Stimulated activated CD8-positive, alpha-beta memory T cell treated with anti-CD3 and anti-CD28 coated beads, Interleukin-7, amount 100 ng/mL, for 48 hours (primary cell): ENCODE results near the gene TECTA.

Experiments used
- DNase-seq, 2 donors: peaks; one replicate each; pipeline ENCODE4 v3.0.0-alpha.2; 2020; ENCODE audit warnings: low read depth in 1 of 2; ENCODE audit errors: extremely low read depth in 1 of 2

The TECTA gene, protein sequence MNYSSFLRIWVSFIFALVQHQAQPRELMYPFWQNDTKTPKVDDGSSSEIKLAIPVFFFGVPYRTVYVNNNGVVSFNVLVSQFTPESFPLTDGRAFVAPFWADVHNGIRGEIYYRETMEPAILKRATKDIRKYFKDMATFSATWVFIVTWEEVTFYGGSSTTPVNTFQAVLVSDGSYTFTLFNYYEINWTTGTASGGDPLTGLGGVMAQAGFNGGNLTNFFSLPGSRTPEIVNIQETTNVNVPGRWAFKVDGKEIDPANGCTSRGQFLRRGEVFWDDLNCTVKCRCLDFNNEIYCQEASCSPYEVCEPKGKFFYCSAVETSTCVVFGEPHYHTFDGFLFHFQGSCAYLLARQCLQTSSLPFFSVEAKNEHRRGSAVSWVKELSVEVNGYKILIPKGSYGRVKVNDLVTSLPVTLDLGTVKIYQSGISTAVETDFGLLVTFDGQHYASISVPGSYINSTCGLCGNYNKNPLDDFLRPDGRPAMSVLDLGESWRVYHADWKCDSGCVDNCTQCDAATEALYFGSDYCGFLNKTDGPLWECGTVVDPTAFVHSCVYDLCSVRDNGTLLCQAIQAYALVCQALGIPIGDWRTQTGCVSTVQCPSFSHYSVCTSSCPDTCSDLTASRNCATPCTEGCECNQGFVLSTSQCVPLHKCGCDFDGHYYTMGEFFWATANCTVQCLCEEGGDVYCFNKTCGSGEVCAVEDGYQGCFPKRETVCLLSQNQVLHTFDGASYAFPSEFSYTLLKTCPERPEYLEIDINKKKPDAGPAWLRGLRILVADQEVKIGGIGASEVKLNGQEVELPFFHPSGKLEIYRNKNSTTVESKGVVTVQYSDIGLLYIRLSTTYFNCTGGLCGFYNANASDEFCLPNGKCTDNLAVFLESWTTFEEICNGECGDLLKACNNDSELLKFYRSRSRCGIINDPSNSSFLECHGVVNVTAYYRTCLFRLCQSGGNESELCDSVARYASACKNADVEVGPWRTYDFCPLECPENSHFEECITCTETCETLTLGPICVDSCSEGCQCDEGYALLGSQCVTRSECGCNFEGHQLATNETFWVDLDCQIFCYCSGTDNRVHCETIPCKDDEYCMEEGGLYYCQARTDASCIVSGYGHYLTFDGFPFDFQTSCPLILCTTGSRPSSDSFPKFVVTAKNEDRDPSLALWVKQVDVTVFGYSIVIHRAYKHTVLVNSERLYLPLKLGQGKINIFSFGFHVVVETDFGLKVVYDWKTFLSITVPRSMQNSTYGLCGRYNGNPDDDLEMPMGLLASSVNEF (N-terminal part only)

DNA sequence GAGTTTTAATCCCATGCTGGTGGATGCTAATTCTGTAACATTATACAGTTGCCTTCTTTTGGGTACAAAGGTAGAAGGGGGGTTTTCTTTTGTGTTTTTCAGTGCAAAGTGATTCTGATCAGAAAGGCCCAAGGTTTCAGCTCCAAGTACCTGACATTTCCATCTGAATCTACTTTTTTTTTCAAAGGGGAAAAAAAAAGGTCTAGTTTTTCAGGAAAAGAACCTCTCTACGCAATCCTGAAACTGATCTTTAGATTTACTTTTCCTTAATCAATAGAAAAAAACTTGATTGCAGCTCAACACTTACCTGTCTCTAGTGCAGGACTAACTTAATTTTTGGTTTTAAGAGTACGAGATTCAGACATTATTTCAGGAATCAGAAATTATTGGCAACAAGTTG is at the start of gene TECTA:
TECTA (plus strand) TSS at position 301 of the 400 bp plus-strand sequence. CDS start 1,423 bp downstream, outside the sequence.
- no peak for DNase-seq

DNA sequence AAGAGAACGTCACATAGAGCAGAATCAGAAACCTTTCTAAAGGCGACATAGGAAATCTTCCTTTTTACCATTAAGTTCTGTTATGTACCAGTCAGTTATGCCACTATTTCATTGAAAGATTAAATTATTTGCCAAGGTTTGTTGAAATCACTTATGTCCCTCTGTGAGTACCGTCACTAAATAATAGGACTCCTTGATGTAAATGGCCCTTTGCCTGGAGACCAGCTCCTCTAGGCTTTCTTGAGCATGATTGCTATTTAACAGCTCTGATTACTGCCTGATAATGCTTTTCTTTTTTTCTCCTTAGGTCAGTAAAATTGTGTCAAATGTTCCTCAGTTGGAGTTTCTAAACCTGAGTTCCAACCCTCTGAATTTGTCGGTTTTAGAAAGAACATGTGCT is 47.8 kb upstream of the TECTA start:
- no peak for DNase-seq

DNA sequence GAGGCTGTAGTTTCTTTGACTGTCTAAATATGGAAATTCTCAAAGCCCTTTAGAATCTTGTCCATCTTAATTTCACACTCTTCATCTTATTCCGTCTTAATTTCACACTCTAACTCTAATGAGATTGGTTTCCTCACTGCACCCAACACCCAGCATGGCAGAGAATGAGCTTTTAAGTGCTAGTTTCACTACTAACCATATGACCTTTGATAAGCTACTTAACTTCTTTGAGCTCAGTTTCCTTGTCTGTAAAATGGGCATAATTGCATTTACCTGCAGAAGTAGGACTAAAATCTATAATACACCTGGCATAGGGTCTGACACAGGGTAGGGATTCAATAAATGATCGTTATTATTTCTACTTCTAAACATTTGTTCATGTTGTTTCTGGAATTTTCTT is 46.8 kb upstream of the TECTA start:
- no peak for DNase-seq

DNA sequence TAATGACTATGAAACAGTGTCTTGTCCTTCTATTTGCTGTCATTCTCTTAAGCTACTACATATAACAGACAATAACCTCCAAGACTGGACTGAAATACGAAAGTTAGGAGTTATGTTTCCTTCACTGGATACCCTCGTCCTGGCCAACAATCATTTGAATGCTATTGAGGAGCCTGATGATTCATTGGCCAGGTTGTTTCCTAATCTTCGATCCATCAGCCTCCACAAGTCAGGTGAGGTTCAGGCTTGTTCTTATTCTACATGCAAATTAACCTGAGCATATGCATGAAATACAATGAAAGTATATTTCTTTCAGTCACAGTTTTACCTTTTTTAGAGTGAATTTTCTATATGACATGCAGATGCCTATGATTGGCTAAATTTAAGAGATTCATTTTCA is 46.0 kb upstream of the TECTA start:
- DNase-seq: no peak

DNA sequence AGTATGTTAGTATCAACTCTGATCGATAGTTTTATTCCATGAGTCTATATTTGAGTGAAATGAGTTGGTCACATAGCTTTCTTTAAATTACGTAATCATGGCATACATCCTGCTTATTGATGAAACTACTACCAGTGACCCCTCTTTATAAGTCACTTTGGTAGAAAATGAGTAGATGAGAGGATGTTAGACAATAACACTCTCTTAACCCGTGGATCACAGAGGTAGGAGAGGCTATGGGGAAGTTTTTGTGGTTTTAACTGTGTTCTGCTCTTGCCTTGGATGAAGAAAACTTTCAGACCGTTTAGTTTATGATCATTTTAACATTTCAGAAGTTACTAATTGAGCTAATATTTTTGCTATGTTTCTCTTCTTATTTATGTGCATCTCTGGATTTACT is 43.1 kb upstream of the TECTA start:
- DNase-seq: no peak

DNA sequence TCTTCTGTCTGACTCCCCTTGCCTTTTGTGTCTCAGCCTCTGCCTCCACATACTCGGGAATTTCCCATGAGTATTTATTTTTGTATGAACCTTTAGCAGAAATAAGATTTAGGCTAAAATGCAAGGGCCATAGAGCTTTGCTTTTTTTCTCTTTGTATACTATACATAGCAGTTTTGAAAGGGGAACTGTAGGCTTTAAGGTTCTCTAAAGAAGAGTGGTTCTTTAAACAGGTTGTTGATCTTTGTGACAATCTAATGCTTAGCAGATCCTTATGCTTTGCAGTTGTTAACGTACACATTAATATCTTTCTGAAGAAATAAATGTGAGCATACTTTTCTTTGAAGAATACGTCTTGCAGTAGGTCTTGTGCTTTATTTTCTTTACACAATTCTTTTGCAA is 42.1 kb upstream of the TECTA start:
- DNase-seq: no peak

- no peak for DNase-seq
Observed at GRCh38 chr11:121059605-121060004, 41.4 kb upstream of the TECTA start.

GRCh38 chr11:121063728-121064127 is 37.3 kb upstream of the TECTA start:
- DNase-seq: no peak

DNA sequence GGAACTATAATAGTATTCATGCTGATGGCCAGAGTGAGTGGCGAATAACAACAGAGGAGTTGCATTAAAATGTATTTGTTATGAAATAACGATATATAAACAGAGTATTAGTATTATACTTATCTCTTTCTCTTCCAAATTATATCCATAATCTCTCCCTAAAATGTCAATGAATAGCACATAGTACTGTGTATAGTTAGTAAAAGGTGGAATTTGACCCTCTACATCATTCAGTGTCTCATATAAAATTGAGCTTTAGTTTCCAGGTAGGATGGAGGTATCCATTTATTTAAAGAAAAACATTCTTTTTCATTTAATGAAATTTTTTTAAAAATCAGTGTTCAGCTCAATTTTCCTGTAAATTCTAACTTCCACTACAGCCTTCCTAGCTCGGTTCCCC is 34.4 kb upstream of the TECTA start:
- DNase-seq: no peak

DNA sequence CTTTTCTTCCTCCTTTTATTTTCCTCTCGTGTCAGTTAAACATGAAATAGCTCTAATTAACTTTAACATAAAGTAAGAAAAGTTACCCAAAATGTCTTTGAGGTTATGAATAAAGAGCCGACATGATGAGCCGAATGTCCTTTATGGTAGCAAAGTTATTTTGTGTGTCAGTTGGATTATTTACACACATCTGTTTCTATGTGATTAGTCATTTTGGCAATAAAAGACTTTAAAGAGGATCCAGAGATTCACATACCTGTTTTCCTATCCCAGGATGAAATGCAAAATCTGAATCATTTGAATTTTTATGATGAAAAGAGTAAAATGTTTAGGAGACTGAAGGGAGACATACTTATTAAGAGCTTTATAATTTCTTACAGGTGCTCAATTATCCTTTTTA is 34.0 kb upstream of the TECTA start:
- DNase-seq: no peak

DNA sequence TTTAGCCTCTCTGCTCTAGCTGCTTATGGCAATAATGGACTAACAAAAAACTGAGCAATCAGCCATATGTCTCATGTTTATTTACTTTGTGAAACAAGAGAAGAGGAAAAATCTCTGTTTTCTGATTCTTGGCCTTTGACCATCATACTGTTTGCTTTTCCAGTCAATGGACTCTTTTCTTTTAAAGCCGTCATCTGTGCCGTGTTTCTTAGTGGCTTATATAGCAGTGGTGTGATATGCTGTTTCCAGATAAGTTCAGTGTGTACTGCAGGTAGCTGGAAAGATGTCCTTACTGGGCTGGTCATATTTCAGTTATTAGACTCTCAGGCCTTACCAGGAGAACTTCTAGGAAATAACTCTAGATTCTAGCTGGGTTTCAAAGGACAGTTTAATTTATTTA is 33.6 kb upstream of the TECTA start:
- no peak for DNase-seq

DNA sequence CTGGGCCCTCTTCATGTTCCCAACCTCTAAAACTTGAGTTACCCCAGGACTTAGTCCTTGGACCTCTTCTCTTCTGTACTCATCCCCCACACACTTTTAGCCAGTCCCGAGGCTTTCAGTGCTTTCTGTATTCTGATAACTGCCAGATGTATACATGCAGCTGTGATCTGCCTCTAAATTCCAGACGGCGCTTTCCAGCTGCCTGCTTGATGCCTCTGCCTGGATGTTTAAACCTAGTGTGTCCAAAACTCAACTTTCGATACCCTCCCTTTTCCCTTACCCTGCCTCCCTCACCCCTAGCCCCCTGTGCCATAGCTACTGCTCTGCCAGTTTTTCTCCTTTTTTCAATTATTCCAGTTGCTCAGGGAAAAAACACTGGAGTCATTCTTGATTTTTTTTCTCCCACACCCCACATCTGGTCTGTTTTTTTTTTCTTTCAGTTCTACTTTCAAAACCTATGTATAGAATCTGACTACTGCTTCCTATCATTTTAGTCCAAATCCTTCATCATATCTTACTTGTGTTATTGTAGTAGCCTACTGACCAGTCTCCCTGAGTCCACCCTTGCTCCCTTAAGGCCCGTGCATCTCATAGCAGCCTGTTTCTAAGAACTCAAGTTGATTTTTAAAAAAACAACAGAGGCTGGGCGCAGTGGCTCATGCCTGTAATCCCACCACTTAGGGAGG is 32.9 kb upstream of the TECTA start:
- DNase-seq: no peak

- no peak for DNase-seq
Observed at GRCh38 chr11:121068787-121069186, 32.3 kb upstream of the TECTA start.

- DNase-seq: no peak
Observed at GRCh38 chr11:121070951-121071845, 29.8 kb upstream of the TECTA start.

DNA sequence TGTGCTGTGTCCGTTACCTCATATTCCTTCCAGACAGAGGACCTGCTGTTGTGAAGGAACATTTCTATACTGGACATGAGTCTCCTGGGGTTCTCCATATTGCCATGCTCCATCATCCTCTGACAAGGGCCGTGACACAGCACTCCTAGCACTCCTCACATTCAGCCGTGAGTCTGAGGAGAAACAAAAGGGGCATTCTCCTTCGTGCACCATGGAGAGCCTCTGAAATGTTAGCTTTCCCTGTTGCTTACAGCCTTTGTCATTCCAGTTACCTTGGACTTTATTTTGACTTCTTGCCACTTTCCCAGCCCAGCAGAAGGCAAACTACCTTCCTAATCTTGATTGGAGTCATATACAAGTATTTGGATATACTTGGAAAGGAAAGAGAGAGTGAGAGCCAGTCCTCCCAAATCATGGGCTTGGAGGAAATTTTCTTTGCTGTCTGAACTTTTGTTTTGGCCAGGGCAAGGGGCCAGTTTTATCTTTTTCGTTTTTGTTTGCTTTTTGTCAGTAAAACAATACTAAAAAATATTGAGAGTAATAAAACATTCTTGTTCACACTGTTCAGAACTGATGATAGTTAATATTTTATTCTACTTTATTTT is 29.1 kb upstream of the TECTA start:
- no peak for DNase-seq

GRCh38 chr11:121081321-121081720 is 19.7 kb upstream of the TECTA start:
- DNase-seq: no peak

DNA sequence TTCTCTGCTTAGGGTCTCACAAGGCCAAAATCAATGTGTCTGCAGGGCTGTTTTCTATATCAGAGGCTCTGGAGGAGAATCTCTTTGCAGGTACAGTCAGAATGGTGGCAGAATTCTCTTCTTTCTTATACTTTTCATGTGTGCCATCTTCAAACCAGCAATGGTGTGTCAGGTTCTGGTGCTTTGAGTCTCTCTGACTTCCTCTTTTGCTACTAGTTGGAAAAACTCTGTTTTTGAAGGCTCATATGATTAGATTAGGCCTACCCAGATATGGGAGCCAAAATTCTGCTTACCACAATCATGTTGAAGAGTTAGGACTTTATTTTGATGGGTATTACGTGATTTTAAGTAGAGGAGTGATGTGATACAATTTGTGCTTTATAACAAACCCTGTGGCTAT is 18.8 kb upstream of the TECTA start:
- DNase-seq: no peak

- DNase-seq: no peak
Observed at GRCh38 chr11:121082670-121083069, 18.4 kb upstream of the TECTA start.

DNA sequence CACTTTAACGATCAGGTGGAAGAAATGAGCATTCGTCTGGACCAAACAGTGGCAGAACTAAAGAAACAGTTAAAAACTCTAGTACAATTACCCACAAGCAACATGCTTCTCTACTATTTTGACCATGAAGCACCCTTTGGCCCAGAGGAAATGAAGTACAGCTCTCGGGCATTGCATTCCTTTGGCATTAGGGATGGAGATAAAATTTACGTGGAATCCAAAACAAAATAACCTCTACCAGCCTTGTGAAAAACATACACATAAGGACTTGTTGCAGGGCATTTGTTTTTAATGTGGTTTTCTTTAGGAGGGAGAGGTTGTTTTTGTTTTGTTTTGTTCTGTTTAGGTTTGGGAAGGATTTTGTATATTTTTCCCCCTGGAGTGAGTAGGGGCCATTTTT is 14.2 kb upstream of the TECTA start:
- no peak for DNase-seq
